IMR-90 (cell line): Measurements from ENCODE around the gene MRPL45. TPM values are rescaled to one million over a fixed set of nuclear protein-coding genes. Genes with fewer than 3 reads are reported as not detected.

Source experiments
- ATAC-seq: fragments of 200-7000 bp; cut with Tn5 transposase; 2 replicates; pipeline ENCODE4 v1.9.1; 2020; ENCODE audit warnings: low read depth, mild to moderate bottlenecking, moderate library complexity
- BruUV-seq: library from RNA; stranded (reverse); fragments of 400-500 nt; replicated peaks from 2 replicates; lab custom pipeline; 2021; lab: Mats Ljungman, UMichigan
- CTCF ChIA-PET: fragments of 300-600 bp; formaldehyde crosslinking; extraction: SDS; loops from one replicate; lab custom pipeline; 2021; ENCODE audit warnings: antibody characterized with exemption; lab: Yijun Ruan, JAX
- POLR2A ChIA-PET: fragments of 300-600 bp; sonication (Branson Sonifier 250); formaldehyde crosslinking; loops from one replicate; lab custom pipeline; 2022; ENCODE audit warnings: antibody characterized with exemption; ENCODE audit not compliant: unreplicated experiment; lab: Charles Lee
- DNase-seq: peaks from one replicate; pipeline ENCODE4 v3.0.0; 2013
- H2AFZ ChIP-seq: replicated peaks from 2 replicates; pipeline ENCODE3; 2013; ENCODE audit warnings: low read length, mild to moderate bottlenecking; ENCODE audit not compliant: poor library complexity
- H2AK5ac ChIP-seq: 2 replicates; pipeline ENCODE4 v1.6.1; 2013; ENCODE audit warnings: low read depth, low read length, inconsistent platforms
- H2AK9ac ChIP-seq: replicated peaks from 2 replicates; pipeline ENCODE3; 2013; ENCODE audit warnings: mild to moderate bottlenecking, low read depth, low read length, moderate library complexity; ENCODE audit not compliant: poor library complexity
- H2BK120ac ChIP-seq: 2 replicates; pipeline ENCODE4 v1.6.1; 2013; ENCODE audit warnings: low read depth, low read length, inconsistent platforms
- H2BK15ac ChIP-seq: 3 replicates; pipeline ENCODE4 v1.6.1; 2013; ENCODE audit warnings: low read depth, low read length, inconsistent platforms
- H2BK20ac ChIP-seq: 2 replicates; pipeline ENCODE4 v1.6.1; 2013; ENCODE audit warnings: low read depth, mild to moderate bottlenecking, inconsistent platforms, low read length, moderate library complexity
- H2BK5ac ChIP-seq: 2 replicates; pipeline ENCODE4 v1.6.1; 2013; ENCODE audit warnings: mild to moderate bottlenecking, low read depth, low read length, inconsistent platforms; ENCODE audit not compliant: poor library complexity, severe bottlenecking
- H3K14ac ChIP-seq: replicated peaks from 2 replicates; pipeline ENCODE4 v1.6.1; 2013; ENCODE audit warnings: low read depth, low read length, inconsistent platforms
- H3K18ac ChIP-seq: 2 replicates; pipeline ENCODE4 v1.6.1; 2013; ENCODE audit warnings: low read depth, low read length, control low read depth
- H3K23ac ChIP-seq: 2 replicates; pipeline ENCODE4 v1.6.1; 2013; ENCODE audit warnings: low read depth, low read length, inconsistent platforms
- H3K27ac ChIP-seq: 2 replicates; pipeline ENCODE4 v1.5.1; 2013; ENCODE audit warnings: mild to moderate bottlenecking, control low read depth, low read length; ENCODE audit not compliant: insufficient read depth
- H3K27me3 ChIP-seq: 2 replicates; pipeline ENCODE4 v1.6.1; 2013; ENCODE audit warnings: low read length; ENCODE audit not compliant: control insufficient read depth, insufficient read depth
- H3K36me3 ChIP-seq: 2 replicates; pipeline ENCODE4 v1.6.1; 2013; ENCODE audit warnings: low read length, mixed read lengths; ENCODE audit not compliant: control insufficient read depth, insufficient read depth
- H3K4ac ChIP-seq: 2 replicates; pipeline ENCODE4 v1.6.1; 2013; ENCODE audit warnings: low read depth, low read length, inconsistent platforms
- H3K4me1 ChIP-seq: 2 replicates; pipeline ENCODE4 v1.6.1; 2013; ENCODE audit warnings: low read length, mixed read lengths; ENCODE audit not compliant: control insufficient read depth, insufficient read depth
- H3K4me2 ChIP-seq: 2 replicates; pipeline ENCODE4 v1.6.1; 2013; ENCODE audit warnings: low read depth, mild to moderate bottlenecking, control low read depth, low read length, moderate library complexity
- H3K4me3 ChIP-seq: 2 replicates; pipeline ENCODE4 v1.5.1; 2013; ENCODE audit warnings: low read depth, mild to moderate bottlenecking, control low read depth, low read length, moderate library complexity; ENCODE audit not compliant: insufficient read depth
- H3K56ac ChIP-seq: 2 replicates; pipeline ENCODE4 v1.6.1; 2013; ENCODE audit warnings: low read length, inconsistent platforms; ENCODE audit not compliant: insufficient read depth; ENCODE audit errors: extremely low read depth
- H3K79me1 ChIP-seq, 2 experiments: 2 replicates each; pipeline ENCODE4 v1.6.1; 2013; ENCODE audit warnings: low read length in 2 of 2, inconsistent platforms in 1 of 2, low read depth in 1 of 2
- H3K9ac ChIP-seq: 2 replicates; pipeline ENCODE4 v1.6.1; 2013; ENCODE audit warnings: low read depth, low read length, control low read depth
- H3K9me1 ChIP-seq: 2 replicates; pipeline ENCODE4 v1.6.1; 2013; ENCODE audit warnings: low read length, inconsistent platforms; ENCODE audit not compliant: insufficient read depth
- H3K9me3 ChIP-seq: 2 replicates; pipeline ENCODE4 v1.6.1; 2013; ENCODE audit warnings: low read length; ENCODE audit not compliant: control insufficient read depth, insufficient read depth
- H4K20me1 ChIP-seq: 2 replicates; pipeline ENCODE4 v1.6.1; 2013; ENCODE audit warnings: low read length, inconsistent platforms; ENCODE audit not compliant: insufficient read depth
- H4K5ac ChIP-seq: 2 replicates; pipeline ENCODE4 v1.6.1; 2013; ENCODE audit warnings: mild to moderate bottlenecking, low read depth, low read length, control low read depth
- H4K8ac ChIP-seq, 2 experiments: 2 replicates each; pipeline ENCODE4 v1.6.1; 2013; ENCODE audit warnings: low read depth in 2 of 2, low read length in 2 of 2, control low read depth in 1 of 2, inconsistent platforms in 1 of 2
- H4K91ac ChIP-seq: 2 replicates; pipeline ENCODE4 v1.6.1; 2013; ENCODE audit warnings: low read depth, low read length, inconsistent platforms; ENCODE audit not compliant: insufficient read depth
- CHD1 ChIP-seq: IDR thresholded peaks from 2 replicates; pipeline ENCODE4 v1.6.1; 2012; ENCODE audit warnings: low read depth, low read length, improper control_type of control experiment
- CTCF ChIP-seq: conservative IDR thresholded peaks from 2 replicates; pipeline ENCODE4 v1.5.1; 2012; ENCODE audit warnings: mild to moderate bottlenecking, low read depth, low read length, improper control_type of control experiment
- FOS ChIP-seq: fragments of 150-350 bp; IDR thresholded peaks from 2 replicates; pipeline ENCODE4 v1.6.1; 2016; ENCODE audit warnings: low read depth, low read length
- MXI1 ChIP-seq: IDR thresholded peaks from 2 replicates; pipeline ENCODE4 v1.6.1; 2012; ENCODE audit warnings: low read depth, mild to moderate bottlenecking, low read length, moderate library complexity, borderline replicate concordance
- NFE2L2 ChIP-seq: fragments of 150-350 bp; IDR thresholded peaks from 2 replicates; pipeline ENCODE4 v1.6.1; 2016; ENCODE audit warnings: low read depth, mild to moderate bottlenecking, low read length
- RAD21 ChIP-seq: IDR thresholded peaks from 2 replicates; pipeline ENCODE4 v1.6.1; 2012; ENCODE audit warnings: low read length, improper control_type of control experiment
- SMC3 ChIP-seq: fragments of 150-350 bp; IDR thresholded peaks from 2 replicates; pipeline ENCODE4 v1.6.1; 2016; ENCODE audit warnings: low read depth, mild to moderate bottlenecking, antibody characterized with exemption, low read length, moderate library complexity
- WGBS, 2 experiments: methylation state at CpG; one replicate each; pipeline versions ENCODE4 v1.1.5 to v1.1.7; 2013; ENCODE audit warnings: missing lambda C conversion rate in 2 of 2; ENCODE audit not compliant: insufficient read length in 1 of 2; ENCODE audit errors: extremely low coverage in 2 of 2; 5-methylcytosine and 5-hydroxymethylcytosine counted together
- dilution Hi-C: fragments of 300-500 bp; cut with HindIII; formaldehyde crosslinking; loops from one replicate; pipeline ENCODE4 v1.14.3; 2018; ENCODE audit warnings: low sequenced_read_pairs; ENCODE audit not compliant: unreplicated experiment
- in situ Hi-C: fragments of 300-500 bp; cut with MboI; formaldehyde crosslinking; loops from 3 replicates; pipeline ENCODE4 v1.14.3; 2019; ENCODE audit warnings: low sequenced_read_pairs, inconsistent platforms, mixed read lengths
- intact Hi-C: fragments of 100-400 bp; cut with micrococcal nuclease; formaldehyde crosslinking; loops from 2 replicates; pipeline ENCODE4 v1.10.0; 2022
- polyA plus RNA-seq, 3 experiments: library from polyadenylated mRNA; depleted of rRNA; stranded (reverse); fragments of >200 nt; gene quantifications; 2 replicates each; pipeline ENCODE4 v1.2.3, GENCODE V29; 2012; ENCODE audit warnings: low replicate concordance in 1 of 3
- total RNA-seq: library from RNA; depleted of rRNA; stranded (reverse); fragments of >200 nt; gene quantifications from 2 replicates; pipeline ENCODE4 v1.2.3, GENCODE V29; 2012
- TF ChIP-seq, protein P1 (sequence below): fragments of 150-350 bp; IDR thresholded peaks from 2 replicates; pipeline ENCODE4 v1.6.1; 2017; ENCODE audit warnings: mild to moderate bottlenecking, antibody characterized with exemption, low read length, low read depth

The MRPL45 gene
- total and polyA plus RNA-seq, 2 of the 4 experiments (the other 2 are of a cell fraction): 39.6 to 46.8 TPM

DNA sequence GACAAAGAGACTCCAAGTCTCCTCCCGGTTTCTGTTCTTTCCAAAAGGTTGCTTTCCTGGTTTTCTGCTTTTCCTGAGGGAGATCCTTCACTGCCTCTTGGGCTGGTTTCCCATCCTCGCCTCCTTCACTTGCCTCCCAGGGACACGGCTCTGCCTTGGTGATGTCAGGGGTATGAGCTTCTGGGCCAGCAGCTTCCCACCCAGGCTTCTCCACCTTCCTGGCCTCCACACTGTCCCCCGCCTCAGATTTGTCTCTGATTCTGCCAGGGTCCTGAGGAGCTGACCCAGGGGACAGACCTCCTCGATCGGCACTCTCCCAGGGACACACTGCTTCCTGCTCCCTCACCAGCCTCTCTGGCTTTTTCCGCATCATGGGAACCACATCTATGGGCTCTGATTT, 32.3 kb downstream of the MRPL45 start:
- POLR2A ChIA-PET: no interaction called here
- no TSS peak for BruUV-seq
- H4K20me1 ChIP-seq: no peaks in the 10 kb centered on the region

More for the DNA sequence above, 32.3 kb downstream of the MRPL45 start:
- Histone ChIP-seq H2BK120ac (no peak overlapping the region), H2BK15ac (no peak overlapping the region), H2AK9ac (no peak overlapping the region), H3K27ac (no peak overlapping the region), H4K91ac (no peak overlapping the region), H2BK20ac (no peak overlapping the region), H3K23ac (no peak overlapping the region), H3K18ac (no peak overlapping the region), H3K79me1 (no peaks in the 10 kb centered on the region), H3K9me3 (no peaks in the 10 kb centered on the region), H3K36me3 (no peaks in the 10 kb centered on the region), H3K9ac (no peak overlapping the region), H3K56ac (no peak overlapping the region), H2BK5ac (no peak overlapping the region), H3K4me3 (no peak overlapping the region), H2AK5ac (no peak overlapping the region), H4K5ac (no peak overlapping the region), H3K4me2 (no peak overlapping the region), H3K9me1 (no peaks in the 10 kb centered on the region), H3K4me1 (peaks cover 4% of the 10 kb centered on the region; the same call in 1 of the 2 replicates), H2AFZ (no peak overlapping the region), H3K4ac (no peak overlapping the region), H3K14ac (no peak overlapping the region), H3K27me3 (peaks cover 49% of the 10 kb centered on the region), H4K8ac (no peak overlapping the region)
- DNase-seq (no peak), ATAC-seq (no peak)
- CTCF ChIA-PET: no interaction called here
- dilution Hi-C loops (no loop called here), in situ Hi-C loops (no loop called here), intact Hi-C loops (no loop called here)
- TF ChIP-seq, protein P1, sequence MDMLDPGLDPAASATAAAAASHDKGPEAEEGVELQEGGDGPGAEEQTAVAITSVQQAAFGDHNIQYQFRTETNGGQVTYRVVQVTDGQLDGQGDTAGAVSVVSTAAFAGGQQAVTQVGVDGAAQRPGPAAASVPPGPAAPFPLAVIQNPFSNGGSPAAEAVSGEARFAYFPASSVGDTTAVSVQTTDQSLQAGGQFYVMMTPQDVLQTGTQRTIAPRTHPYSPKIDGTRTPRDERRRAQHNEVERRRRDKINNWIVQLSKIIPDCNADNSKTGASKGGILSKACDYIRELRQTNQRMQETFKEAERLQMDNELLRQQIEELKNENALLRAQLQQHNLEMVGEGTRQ: no peak
- TF ChIP-seq SMC3 (no peak), CTCF (no peak), CHD1 (no peak), MXI1 (no peak), FOS (no peak), NFE2L2 (no peak), RAD21 (no peak)
- 100% methylated on average over 1 of the region's 7 CpGs; no CpG with 5 or more reads in 1 of the 2 experiments for whole genome bisulfite sequencing, 2 experiments
